Germinal center (tissue), 1 donor: ENCODE data around the gene UBE2I.
A peak's percentile ranks its signal among the peaks of the same experiment; 100 is the strongest.
"Not testable (repeated sequence)": the region's sequence is repeated elsewhere in the genome, so short reads cannot be mapped to it uniquely, and the experiment has no call there.

ENCODE experiments used
- DNase-seq: peaks from one replicate; pipeline ENCODE4 v3.0.0; 2012; ENCODE audit warnings: mixed read lengths, low spot score

Gene UBE2I

GRCh38 chr16:1314399-1315068 is 5.1 kb downstream of the UBE2I start:
- no peak for DNase-seq

GRCh38 chr16:1315081-1316032 is 5.9 kb downstream of the UBE2I start:
- no peak for DNase-seq

DNA sequence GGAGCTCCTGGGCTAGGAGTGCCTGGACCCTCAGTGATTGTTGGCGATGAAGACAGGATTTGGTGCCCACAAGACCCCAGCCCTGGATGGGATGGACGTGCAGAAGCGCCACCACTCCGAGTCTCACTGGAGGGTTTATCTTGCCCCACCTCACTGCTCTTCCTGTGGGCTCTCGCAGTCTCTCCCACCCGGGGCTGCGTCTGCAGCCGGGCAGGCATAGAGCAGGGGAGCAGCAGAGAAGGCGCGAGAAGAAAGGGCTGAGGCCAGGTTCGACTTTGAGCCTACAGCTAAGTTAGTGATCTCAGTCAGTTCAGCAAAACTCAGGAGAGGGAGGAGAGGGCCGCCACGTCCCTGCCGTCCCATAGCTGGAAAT is 6.6 kb downstream of the UBE2I start:
- DNase-seq = no peak

DNA sequence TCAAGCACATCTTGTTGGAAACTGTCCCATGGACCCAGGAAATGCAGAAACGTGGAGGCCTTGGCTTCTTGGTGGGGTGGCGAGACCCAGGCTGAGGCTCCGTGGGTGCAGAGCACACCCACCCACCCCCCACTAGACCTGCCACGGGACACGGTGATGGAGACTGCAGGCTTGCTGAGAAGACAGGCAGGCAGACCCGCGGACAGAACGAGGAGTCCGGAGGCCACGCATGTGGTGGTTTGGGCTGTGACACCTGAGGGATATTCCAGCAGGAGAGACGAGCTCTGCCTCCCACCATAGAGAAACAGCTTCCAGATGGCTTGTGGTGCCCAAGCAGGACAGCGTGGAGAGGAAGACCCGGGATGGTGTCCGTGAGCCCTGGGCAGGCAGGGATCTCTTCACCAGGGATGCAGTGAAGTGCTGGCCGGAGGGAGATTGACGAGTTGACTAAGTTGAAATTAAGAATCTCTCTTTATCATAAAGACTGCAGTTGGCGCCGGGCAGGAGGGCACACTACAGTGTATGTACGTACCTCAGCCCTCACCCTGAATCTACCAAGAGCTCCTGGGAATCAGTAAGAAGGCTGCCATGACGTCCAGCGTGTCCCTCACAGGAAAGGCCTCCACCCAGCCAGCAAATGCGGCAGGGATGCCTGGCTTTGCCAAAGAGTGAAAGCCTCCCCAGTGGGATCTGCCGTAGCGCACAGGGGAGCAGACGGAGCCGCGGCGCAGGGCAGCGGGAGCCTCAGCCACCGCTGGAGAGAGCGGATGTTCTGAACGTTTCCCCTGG is 8.2 kb downstream of the UBE2I start:
- DNase-seq = no peak

DNA sequence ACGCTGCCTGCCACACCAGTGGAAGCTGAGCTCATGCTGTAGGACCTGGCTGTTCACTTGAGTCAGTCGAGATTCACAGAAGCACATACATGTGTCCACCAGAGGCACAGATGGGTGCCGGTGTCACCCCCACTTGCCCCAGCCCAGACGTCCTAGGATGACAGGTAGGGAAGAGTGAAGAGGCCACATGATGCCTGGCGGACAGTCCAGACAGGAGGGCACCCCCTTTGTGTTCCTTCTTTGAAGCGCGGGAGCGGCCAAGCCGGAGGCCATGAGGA is 8.8 kb downstream of the UBE2I start:
- DNase-seq = no peak

DNA sequence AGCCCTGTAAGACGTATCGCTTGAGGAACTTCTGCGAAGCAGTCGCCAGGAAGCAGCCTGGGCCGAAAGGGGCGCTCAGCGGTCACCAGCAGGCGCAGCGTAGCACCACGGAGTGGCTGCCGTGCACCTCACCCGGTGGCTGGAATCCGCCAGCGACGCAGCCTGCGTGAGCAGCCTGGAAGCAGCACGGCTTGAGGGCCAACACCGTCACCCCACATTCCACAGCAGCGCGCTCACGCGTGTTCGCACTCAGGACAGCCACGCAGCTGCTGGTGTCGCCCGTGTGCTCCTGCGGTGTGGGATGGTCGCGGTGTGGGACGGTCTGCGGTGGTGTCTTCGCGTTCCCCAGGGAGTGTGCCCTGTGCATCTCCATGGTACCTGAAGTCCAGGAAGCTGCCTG is 9.6 kb downstream of the UBE2I start:
- no peak for DNase-seq

GRCh38 chr16:1320097-1320496 is 10.7 kb downstream of the UBE2I start:
- DNase-seq = no peak

DNA sequence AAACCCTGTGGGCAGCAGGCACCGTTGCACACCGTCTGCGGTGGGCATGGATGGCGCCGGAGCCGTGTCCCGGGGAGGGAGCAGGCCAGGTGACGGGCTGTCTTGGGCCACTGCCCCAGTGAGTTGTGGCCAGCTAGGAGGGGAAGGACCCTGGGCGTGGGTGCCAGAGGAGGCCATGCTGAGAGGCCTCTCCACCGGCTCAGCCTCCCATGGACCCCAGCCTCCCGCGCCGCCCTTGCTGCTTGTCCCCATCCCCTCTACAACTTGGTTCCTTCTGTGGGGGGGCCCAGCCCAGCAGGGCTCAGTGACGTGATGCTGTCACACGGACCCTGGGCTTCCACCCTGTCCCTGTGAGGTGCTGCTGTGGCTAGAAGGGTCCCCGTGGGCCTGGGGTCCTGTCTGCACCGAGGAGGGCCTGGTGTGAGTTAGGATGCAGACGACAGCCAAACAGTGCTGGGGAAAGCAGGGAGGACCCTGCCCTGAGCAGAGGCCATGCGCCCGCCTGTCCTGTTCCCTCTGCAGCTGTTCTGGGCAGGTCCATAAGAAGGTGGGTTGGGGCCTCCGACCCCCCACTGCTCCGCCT is 11.3 kb downstream of the UBE2I start:
- no peak for DNase-seq

DNA sequence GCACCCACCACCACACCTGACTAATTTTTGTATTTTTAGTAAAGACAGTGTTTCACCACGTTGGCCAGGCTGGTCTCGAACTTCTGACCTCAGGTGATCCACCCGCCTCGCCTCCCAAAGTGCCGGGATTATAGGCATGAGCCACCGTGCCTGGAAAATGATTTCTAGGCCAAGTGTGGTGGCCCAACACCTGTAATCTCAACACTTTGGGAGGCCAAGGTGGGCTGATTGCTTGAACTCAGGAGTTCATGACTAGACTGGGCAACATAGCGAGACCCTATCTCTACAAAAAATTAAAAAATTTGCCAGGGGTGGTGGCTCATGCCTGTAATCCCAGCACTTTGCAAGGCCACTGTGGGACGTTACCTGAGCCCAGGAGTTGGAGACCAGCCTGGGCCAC is 13.0 kb downstream of the UBE2I start:
- no peak for DNase-seq

GRCh38 chr16:1323296-1324239 is 14.1 kb downstream of the UBE2I start:
- DNase-seq = no peak

GRCh38 chr16:1324286-1324826 is 14.9 kb downstream of the UBE2I start:
- DNase-seq = no peak

DNA sequence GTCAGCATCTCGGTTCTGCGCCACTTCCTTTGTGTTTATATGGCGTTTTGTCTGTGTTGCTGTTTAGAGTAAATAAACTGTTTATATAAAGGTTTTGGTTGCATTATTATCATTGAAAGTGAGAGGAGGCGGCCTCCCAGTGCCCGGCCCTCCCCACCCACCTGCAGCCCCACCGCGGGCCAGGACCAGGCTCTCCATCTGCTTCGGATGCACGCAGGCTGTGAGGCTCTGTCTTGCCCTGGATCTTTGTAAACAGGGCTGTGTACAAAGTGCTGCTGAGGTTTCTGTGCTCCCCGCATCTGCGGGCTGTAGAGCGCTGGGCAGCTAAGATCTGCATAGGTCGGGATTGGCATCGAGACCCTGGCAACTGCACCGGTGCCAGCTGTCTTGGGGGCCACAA is 15.8 kb downstream of the UBE2I start:
- DNase-seq = no peak

DNA sequence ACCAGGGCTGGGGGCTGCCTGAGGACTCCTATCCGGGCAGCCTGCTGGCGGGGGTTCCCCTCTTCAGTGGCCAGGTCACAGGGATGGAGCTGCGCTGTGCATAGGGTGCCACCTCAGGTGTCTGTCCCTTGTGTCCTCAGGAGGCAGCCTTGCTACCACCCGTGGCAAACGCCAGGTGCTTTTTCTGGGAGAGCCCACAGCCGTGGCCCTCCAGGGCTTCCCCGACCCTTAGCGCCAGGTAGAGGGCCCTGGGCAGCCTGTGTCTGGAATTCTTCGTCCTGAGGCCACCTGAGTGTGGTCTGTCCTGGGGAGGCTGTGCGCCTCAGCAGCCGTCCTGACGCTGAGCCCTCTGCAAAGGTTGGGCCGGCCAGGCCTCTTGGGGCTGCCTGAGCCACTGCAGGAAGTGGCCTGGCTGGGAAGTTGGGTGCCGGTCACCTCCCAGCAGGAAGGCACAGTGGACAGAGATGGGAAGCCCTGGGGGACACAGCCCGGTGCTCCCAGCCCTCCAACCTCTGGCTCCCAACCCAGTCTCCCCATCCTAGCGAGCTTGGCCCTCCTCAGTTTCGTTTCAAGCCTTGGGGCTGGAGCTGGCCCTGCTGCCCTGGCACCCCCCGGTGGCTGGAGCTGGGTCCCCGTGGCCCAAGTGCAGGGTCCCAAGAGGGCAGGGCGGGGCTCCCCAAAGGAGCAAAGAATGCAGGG is 16.4 kb downstream of the UBE2I start:
- DNase-seq = no peak

DNA sequence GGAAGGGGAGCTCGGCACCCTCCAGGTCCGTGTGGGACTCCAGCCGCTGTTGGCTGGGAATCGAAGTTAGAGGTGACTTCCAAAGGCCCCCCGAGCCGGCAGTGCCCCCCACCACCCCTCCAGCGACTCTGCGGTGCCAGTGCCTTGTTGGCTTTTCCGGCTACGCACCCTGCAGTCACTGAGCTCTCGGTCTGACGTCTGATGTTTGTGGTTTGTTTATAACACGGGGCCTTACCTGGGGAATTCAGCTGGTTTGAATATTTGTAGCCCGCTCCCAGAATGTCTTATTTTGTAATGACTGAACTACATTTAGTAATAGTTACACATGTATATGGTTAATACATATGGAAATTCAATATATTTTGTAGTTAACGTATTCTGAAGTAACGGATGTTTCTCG is 17.0 kb downstream of the UBE2I start:
- no peak for DNase-seq

- no peak for DNase-seq
Observed at GRCh38 chr16:1326946-1327618, 17.6 kb downstream of the UBE2I start.

DNA sequence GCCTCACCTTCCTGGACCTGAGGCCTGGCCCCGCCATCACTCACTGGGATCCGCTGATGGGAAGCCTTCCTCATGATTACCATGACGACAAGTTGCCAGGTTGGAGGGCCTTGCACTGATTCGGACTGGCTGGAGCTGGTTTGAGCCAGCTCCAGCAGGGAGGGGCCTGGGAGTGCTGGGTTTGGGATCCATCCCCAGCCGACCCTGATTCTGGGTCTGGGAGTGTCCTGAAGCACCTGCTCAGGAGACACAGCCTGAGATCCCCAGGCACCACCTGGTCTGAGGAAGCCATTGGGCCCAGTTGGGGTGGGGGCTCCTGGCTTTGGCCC is 18.1 kb downstream of the UBE2I start:
- no peak for DNase-seq

DNA sequence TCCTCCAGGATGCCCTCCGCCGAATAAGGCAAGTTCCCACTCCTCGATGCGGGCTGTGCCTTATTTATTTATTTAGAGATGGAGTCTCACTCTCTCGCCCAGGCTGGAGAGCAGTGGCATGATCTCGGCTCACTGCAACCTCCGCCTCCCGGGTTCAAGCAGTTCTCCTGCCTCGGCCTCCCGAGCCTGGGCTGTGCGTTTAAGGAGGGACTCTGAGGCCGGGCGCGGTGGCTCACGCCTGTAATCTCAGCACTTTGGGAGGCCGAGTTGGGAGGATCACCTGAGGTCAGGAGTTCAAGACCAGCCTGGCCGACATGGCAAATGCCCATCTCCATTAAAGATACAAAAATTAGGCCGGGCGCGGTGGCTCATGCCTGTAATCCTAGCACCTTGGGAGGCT is 18.7 kb downstream of the UBE2I start:
- DNase-seq = not testable (repeated sequence)

DNA sequence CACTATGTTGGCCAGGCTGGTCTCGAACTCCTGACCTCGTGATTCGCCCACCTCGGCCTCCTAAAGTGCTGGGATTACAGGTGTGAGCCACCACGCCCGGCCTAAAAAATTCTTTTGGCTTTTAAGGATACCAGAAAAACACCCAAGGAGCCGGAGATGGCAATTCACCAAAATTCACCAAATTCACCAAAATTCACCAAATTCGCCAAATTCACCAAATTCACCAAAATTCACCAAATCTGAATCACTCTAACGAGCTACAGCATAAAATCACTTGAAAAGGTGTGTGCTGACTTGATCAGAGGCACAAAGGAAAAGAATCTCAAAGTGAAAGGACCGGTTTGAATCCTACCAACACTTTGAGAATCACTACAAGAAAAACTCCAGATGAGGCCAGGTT is 19.5 kb downstream of the UBE2I start:
- DNase-seq = not testable (repeated sequence)

- peak; percentile 70 for DNase-seq
Observed at GRCh38 chr16:1330260-1330914, 21.0 kb downstream of the UBE2I start.
